Stimulated activated CD8-positive, alpha-beta memory T cell treated with anti-CD3 and anti-CD28 coated beads, Interleukin-2, amount 100 ng/mL, for 1 hour (primary cell): ENCODE data around the gene FZR1.
"Not testable (repeated sequence)": the region's sequence is repeated elsewhere in the genome, so short reads cannot be mapped to it uniquely, and the experiment has no call there.

Experiments
- DNase-seq, 2 donors: peaks; one replicate each; pipeline ENCODE4 v3.0.0-alpha.2; 2020; ENCODE audit warnings: low read depth in 2 of 2

FZR1 gene

GRCh38 chr19:3514930-3515329 lies 8.8 kb downstream of the FZR1 start:
- DNase-seq = no peak

- DNase-seq = no peak
Measured at GRCh38 chr19:3515891-3516422, 9.8 kb downstream of the FZR1 start.

- no peak for DNase-seq
Measured at GRCh38 chr19:3516675-3517207, 10.6 kb downstream of the FZR1 start.

GRCh38 chr19:3517638-3518037 lies 11.5 kb downstream of the FZR1 start:
- DNase-seq = no peak

- no peak for DNase-seq
Measured at GRCh38 chr19:3518255-3518654, 12.1 kb downstream of the FZR1 start.

GRCh38 chr19:3518659-3519058 lies 12.5 kb downstream of the FZR1 start:
- DNase-seq = no peak

- DNase-seq = no peak
Measured at GRCh38 chr19:3519126-3519525, 13.0 kb downstream of the FZR1 start.

GRCh38 chr19:3520166-3521103 lies 14.3 kb downstream of the FZR1 start:
- no peak for DNase-seq

- DNase-seq = no peak
Measured at GRCh38 chr19:3521104-3521445, 15.0 kb downstream of the FZR1 start.

GRCh38 chr19:3522421-3523360 lies 16.6 kb downstream of the FZR1 start:
- DNase-seq = no peak

GRCh38 chr19:3523361-3524077 lies 17.4 kb downstream of the FZR1 start:
- no peak for DNase-seq

- DNase-seq = no peak
Measured at GRCh38 chr19:3524078-3524842, 18.1 kb downstream of the FZR1 start.

- DNase-seq = no peak
Measured at GRCh38 chr19:3524904-3525451, 18.9 kb downstream of the FZR1 start.

- DNase-seq = no peak
Measured at GRCh38 chr19:3526507-3527237, 20.6 kb downstream of the FZR1 start.

- DNase-seq = no peak
Measured at GRCh38 chr19:3527238-3527910, 21.3 kb downstream of the FZR1 start.

- DNase-seq = no peak
Measured at GRCh38 chr19:3528080-3528479, 22.0 kb downstream of the FZR1 start.

- no peak for DNase-seq
Measured at GRCh38 chr19:3528539-3529211, 22.6 kb downstream of the FZR1 start.

GRCh38 chr19:3529299-3529698 lies 23.2 kb downstream of the FZR1 start:
- DNase-seq = not testable (repeated sequence)

GRCh38 chr19:3530389-3530788 lies 24.3 kb downstream of the FZR1 start:
- DNase-seq = no peak
